HG02798 (cell line): ENCODE results near the gene TCL1B.
"Not testable (repeated sequence)": the region's sequence is repeated elsewhere in the genome, so short reads cannot be mapped to it uniquely, and the experiment has no call there.

Experiments
- ATAC-seq: cut with Tn5 transposase; IDR thresholded peaks from one replicate; pipeline ENCODE4 v1.9.1; 2021; ENCODE audit warnings: mild to moderate bottlenecking; ENCODE audit not compliant: unreplicated experiment, poor library complexity

The TCL1B gene

GRCh38 chr14:95699412-95699811 is 13.2 kb downstream of the TCL1B start:
- ATAC-seq, result peak; percentile 51

- ATAC-seq, result no peak
Measured at GRCh38 chr14:95700221-95700976, 14.2 kb downstream of the TCL1B start.

GRCh38 chr14:95701846-95702221 is 15.6 kb downstream of the TCL1B start:
- ATAC-seq, result no peak

DNA sequence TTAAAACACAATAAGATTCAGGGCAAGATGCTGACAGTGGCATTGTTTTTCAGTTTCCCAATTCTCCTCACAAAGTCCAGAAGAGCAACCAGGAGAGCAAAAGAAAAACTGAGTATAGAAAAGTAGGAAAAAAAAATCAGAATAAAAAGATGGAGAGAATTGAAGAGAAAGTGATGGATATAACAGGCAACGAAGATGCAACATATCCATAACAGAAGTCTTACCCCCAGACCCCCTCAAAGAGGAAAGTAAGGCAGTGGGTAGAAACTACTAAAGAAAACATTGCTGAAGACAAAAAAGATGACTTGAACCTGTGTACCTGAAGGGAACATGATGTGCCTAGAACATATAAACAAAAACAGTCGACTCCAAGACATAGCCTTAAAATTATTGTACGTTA is 17.1 kb downstream of the TCL1B start:
- ATAC-seq, result no peak

- no peak for ATAC-seq
Measured at GRCh38 chr14:95703805-95704204, 17.6 kb downstream of the TCL1B start.

DNA sequence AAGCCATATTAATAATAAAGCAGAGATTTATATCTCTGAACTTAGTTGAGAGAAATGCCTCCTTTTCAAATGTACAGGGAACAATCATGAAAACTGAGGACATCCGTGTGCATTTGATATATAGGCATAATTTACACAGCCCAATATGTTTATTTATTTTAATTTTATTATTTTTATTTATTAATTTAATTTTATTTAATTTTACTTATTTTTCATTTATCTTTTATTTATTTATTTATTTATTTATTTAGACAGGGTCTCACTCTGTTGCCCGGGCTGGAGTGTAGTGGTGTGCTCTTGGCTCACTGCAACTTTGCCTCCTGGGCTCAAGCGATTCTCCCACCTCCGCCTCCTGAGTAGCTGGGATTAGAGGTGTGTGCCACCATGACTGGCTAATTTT is 19.3 kb downstream of the TCL1B start:
- ATAC-seq, result no peak

DNA sequence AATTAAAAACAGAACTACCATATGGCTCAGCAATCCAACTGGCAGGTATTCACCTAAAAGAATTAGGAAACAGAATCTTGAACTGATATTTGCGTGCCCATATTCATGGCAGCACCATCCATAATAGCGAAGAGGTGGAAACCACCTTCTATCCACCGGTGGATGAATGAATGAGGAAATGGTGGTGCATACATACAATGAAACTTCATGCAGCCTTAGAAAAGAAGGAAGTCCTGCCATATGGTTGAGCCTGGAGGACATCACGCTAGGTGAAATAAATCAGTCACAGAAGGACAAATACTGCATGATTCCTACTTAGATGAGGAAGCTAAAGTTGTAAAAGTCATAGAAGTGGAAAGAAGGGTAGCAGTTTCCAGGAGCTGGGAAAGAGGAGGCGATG is 21.1 kb downstream of the TCL1B start:
- no peak for ATAC-seq

GRCh38 chr14:95710106-95710505 is 23.9 kb downstream of the TCL1B start:
- no peak for ATAC-seq

DNA sequence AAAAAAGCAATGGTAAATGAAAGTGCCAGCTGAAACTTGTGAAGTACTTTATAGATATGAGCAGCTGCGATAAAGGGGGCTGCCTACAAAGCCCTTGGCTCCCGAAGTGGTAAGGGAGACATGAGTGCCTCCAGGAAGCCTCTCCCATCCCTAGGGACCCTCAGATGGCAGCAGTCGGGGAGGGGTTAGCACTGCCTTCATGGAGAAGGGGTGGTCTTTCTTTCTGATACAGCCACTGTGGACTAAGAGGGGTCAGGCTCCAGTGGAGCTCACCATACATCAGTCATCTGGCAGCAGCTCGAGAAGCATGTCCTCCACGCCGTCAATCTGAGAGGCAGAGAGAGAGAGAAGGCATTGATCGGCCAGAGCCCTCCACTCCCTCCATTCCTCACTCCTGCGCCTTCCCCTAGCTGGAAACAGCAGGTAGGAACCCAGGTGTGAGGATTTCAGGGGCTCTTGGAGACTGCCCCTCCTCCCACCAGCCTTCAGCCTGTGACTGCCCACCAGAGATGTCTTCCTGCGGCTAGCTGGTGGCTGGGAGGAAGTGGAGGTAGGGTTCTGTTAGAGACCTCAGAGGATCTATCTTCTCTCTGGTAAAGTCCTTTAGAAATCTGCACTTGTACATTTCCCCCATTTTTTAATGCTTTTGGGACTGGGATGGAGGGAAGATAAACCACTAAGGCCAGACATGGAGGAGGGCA is 25.4 kb downstream of the TCL1B start:
- no peak for ATAC-seq

DNA sequence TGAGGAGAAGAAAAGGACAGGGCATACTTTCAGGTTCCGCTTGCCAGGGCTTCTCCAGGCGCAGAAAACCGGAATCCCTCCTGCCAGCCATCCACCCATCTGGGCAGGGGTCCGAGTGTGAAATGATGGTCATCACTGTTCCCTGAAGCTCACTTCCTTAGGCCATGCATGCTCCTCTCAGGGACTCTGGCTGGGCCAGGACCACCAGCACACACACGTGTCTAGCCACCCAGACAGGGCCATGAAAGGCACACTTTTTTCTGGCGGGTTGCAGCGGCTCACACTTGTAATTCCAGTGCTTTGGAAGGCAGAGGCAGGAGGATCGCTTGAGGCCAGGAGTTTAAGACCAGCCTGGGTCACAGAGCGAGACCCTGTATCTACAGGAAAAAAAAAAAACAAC is 26.2 kb downstream of the TCL1B start:
- no peak for ATAC-seq

- peak; percentile 78 for ATAC-seq
Measured at GRCh38 chr14:95713596-95714371, 27.6 kb downstream of the TCL1B start, which contains the start of gene TCL1A. Gene TCL1A (minus strand): TSS chr14:95714125. CDS start chr14:95714066, 59 bp downstream.

DNA sequence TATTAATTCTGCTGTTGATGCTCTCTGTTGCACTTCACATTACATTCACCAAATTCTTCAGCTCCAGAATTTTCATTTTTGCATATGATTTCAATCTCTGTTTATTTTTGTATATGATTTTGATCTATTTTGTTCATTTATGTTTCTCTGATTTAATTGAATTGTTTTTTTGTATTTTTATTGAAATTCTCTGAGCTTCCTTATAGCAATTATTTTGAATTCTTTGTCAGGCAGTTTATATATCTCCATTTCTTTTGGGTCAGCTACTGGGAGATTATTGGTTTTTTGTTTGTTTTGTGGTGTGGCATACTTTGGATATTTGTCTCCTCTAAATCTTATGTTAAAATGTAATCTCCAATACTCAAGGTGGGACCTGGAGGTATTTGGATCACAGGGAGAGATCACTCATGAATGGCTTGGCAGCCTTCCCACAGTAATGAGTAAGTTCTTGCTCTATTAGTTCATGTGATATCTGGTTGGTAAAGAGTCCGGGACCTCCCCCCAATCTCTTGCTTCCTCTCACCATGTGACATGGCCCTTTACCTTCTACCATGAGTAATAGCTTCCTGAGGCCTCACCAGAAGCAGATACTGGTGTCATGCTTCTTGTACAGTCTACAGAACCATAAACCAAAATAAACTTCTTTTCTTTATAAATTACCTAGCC is 36.4 kb downstream of the TCL1B start:
- no peak for ATAC-seq

DNA sequence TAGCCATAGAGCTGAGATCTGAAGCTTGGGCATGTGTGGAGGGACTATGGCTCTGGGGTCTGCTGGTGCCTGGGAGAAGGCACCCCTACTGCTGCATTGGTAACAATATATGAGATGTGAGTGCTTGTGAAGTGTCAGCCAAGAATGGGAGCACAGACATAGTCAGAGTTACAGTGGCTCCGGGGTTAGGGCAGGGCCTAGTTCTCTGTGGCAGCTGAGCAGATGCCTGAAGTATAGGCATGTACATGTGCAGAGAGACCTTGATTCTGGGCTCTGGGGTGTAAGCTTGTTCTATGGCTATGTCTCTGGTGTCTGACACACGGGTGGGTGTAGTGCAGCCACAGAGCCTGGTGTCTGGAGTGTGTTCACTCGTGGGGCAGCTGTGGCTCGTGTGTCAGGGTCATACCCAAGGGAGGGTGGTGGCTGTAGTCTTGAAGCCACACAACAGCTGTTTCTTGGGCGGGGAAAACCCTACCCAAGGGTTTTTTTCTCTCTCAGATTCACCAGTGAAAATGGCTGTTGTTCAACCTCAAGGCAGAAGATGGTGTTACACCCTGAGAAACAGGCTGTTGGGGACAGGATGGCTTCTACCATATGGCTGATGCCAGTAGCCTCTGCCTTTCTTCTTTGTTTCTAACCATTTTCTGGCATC is 39.6 kb downstream of the TCL1B start:
- ATAC-seq, result peak; percentile 88

- no peak for ATAC-seq
Measured at GRCh38 chr14:95727056-95727700, 41.0 kb downstream of the TCL1B start.

DNA sequence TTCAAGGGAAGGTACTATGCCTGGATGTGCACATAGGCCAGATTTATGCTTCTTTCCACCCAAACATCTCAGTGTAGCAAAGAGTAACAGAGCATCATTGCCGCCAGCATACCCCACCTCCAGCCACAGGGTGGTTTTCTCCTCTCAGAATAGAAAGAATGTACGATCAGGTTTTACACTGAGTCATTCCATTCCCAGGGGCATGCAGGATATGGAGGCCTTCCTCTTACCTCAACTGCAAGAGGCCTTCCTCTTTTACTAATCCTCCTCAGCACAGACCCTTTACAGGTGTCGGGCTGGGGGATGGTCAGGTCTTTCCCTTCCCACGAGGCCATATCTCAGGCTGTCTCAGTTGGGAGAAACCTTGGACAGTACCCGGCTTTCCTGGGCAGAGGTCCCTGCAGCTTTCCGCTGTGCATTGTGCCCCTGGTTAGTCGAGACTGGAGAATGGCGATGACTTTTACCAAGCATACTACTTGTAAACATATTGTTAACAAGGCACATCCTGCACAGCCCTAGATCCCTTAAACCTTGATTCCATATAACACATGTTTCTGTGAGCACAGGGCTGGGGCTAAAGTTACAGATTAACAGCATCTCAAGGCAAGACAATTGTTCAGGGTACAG is 43.3 kb downstream of the TCL1B start:
- ATAC-seq, result not testable (repeated sequence)

DNA sequence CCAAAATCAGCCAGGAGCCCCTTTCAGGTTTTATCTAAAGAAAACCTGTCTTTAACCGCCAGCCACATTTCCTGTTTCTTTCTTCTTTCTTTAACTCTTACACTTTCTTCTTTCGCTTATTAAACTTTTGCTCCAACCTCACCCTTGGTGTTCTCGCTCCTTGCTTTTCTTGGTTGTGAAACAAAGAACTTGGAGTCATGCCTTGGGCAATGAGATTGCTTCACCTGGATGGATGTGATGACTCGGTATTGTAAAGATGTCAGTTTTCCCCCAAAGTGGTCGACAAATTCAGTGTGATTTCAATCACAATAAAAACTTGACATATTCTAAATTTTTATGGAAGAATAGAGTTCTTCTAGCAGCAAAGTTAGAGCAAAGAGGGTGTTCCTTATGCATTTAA is 43.9 kb downstream of the TCL1B start:
- no peak for ATAC-seq

- ATAC-seq, result no peak
Measured at GRCh38 chr14:95733212-95733611, 47.0 kb downstream of the TCL1B start.

GRCh38 chr14:95739356-95739755 is 53.1 kb downstream of the TCL1B start:
- no peak for ATAC-seq

GRCh38 chr14:95741038-95741490 is 54.8 kb downstream of the TCL1B start:
- no peak for ATAC-seq
